Neuron (in vitro differentiated cells): ENCODE data around the gene BABAM1.
"Not testable (repeated sequence)": the region's sequence is repeated elsewhere in the genome, so short reads cannot be mapped to it uniquely, and the experiment has no call there.

Source experiments
- H2AFZ ChIP-seq: one replicate; pipeline ENCODE4 v1.6.1; 2013; ENCODE audit warnings: low read depth, mild to moderate bottlenecking, inconsistent platforms, low read length, moderate library complexity
- H3K27me3 ChIP-seq: one replicate; pipeline ENCODE4 v1.6.1; 2013; ENCODE audit warnings: low read length; ENCODE audit not compliant: insufficient read depth
- H3K36me3 ChIP-seq: one replicate; pipeline ENCODE4 v1.6.1; 2013; ENCODE audit warnings: low read length; ENCODE audit not compliant: insufficient read depth
- H3K4me1 ChIP-seq: one replicate; pipeline ENCODE4 v1.6.1; 2013; ENCODE audit warnings: low read length; ENCODE audit not compliant: insufficient read depth
- H3K4me3 ChIP-seq: 2 replicates; pipeline ENCODE4 v1.5.1; 2013; ENCODE audit warnings: mild to moderate bottlenecking, low read length, moderate library complexity
- H3K9me3 ChIP-seq: one replicate; pipeline ENCODE4 v1.6.1; 2013; ENCODE audit warnings: low read length

BABAM1 gene

GRCh38 chr19:17266589-17266974, 661 bp upstream of the BABAM1 start:
- no peaks in the 10 kb centered on the region for H3K27me3 ChIP-seq
- peak overlapping the region; percentile 66 for H2AFZ ChIP-seq
- H3K4me1 ChIP-seq = peaks cover 6% of the 10 kb centered on the region
- peaks cover 16% of the 10 kb centered on the region for H3K36me3 ChIP-seq
- no peaks in the 10 kb centered on the region for H3K9me3 ChIP-seq
- no peak overlapping the region for H3K4me3 ChIP-seq

GRCh38 chr19:17268754-17269153, 1.5 kb downstream of the BABAM1 start:
- Histone ChIP-seq H2AFZ (no peak overlapping the region), H3K4me3 (no peak overlapping the region), H3K36me3 (peaks cover 26% of the 10 kb centered on the region), H3K27me3 (no peaks in the 10 kb centered on the region), H3K4me1 (peaks cover 6% of the 10 kb centered on the region), H3K9me3 (no peaks in the 10 kb centered on the region)

- H2AFZ ChIP-seq, H3K27me3 ChIP-seq, H3K4me3 ChIP-seq, H3K9me3 ChIP-seq, H3K4me1 ChIP-seq: not testable (repeated sequence)
- peaks cover 47% of the 10 kb centered on the region for H3K36me3 ChIP-seq
These were observed 7.6 kb downstream of the BABAM1 start for GRCh38 chr19:17274892-17275291.

GRCh38 chr19:17275441-17276175, 8.4 kb downstream of the BABAM1 start:
- Histone ChIP-seq H3K4me3 (no peak overlapping the region), H2AFZ (no peak overlapping the region), H3K36me3 (peaks cover 43% of the 10 kb centered on the region), H3K9me3 (no peaks in the 10 kb centered on the region), H3K4me1 (no peaks in the 10 kb centered on the region), H3K27me3 (no peaks in the 10 kb centered on the region)

GRCh38 chr19:17279436-17279835, 12.2 kb downstream of the BABAM1 start:
- H3K4me1 ChIP-seq = no peaks in the 10 kb centered on the region
- H3K9me3 ChIP-seq = no peaks in the 10 kb centered on the region
- H3K36me3 ChIP-seq = peaks cover 20% of the 10 kb centered on the region
- H2AFZ ChIP-seq = no peak overlapping the region
- no peaks in the 10 kb centered on the region for H3K27me3 ChIP-seq
- no peak overlapping the region for H3K4me3 ChIP-seq

- H3K27me3 ChIP-seq = no peaks in the 10 kb centered on the region
- peaks cover 4% of the 10 kb centered on the region for H3K9me3 ChIP-seq
- H3K36me3 ChIP-seq = peaks cover 4% of the 10 kb centered on the region
- H3K4me3 ChIP-seq = peak within 1 kb of the TSS; percentile 7
- no peaks in the 10 kb centered on the region for H3K4me1 ChIP-seq
- H2AFZ ChIP-seq = no peak within 1 kb of the TSS
These were observed 14.4 kb downstream of the BABAM1 start, which contains the start of gene ANKLE1 for GRCh38 chr19:17281391-17282304. TSS of gene ANKLE1 (plus strand) at chr19:17281901. CDS start at chr19:17281921, 20 bp downstream.

- H2AFZ ChIP-seq = no peak overlapping the region
- H3K36me3 ChIP-seq = no peaks in the 10 kb centered on the region
- H3K4me1 ChIP-seq = no peaks in the 10 kb centered on the region
- peak overlapping the region; percentile 7 for H3K4me3 ChIP-seq
- H3K9me3 ChIP-seq = peaks cover 4% of the 10 kb centered on the region
- H3K27me3 ChIP-seq = no peaks in the 10 kb centered on the region
These were observed 15.4 kb downstream of the BABAM1 start for GRCh38 chr19:17282488-17283125.

- Histone ChIP-seq H3K27me3 (no peaks in the 10 kb centered on the region), H3K9me3 (peaks cover 4% of the 10 kb centered on the region), H3K36me3 (no peaks in the 10 kb centered on the region), H3K4me1 (no peaks in the 10 kb centered on the region), H3K4me3 (no peak overlapping the region), H2AFZ (no peak overlapping the region)
These were observed 16.3 kb downstream of the BABAM1 start for GRCh38 chr19:17283504-17283996.

- no peaks in the 10 kb centered on the region for H3K36me3 ChIP-seq
These were observed 18.3 kb downstream of the BABAM1 start for GRCh38 chr19:17285415-17286135.

GRCh38 chr19:17286263-17286662, 19.0 kb downstream of the BABAM1 start:
- Histone ChIP-seq H2AFZ (no peak overlapping the region), H3K36me3 (no peaks in the 10 kb centered on the region), H3K9me3 (peaks cover 4% of the 10 kb centered on the region), H3K27me3 (no peaks in the 10 kb centered on the region), H3K4me1 (no peaks in the 10 kb centered on the region), H3K4me3 (no peak overlapping the region)

More at GRCh38 chr19:17285415-17286135, 18.3 kb downstream of the BABAM1 start:
- peaks cover 4% of the 10 kb centered on the region for H3K9me3 ChIP-seq
- H3K4me1 ChIP-seq = no peaks in the 10 kb centered on the region
- no peak overlapping the region for H3K4me3 ChIP-seq
- H3K27me3 ChIP-seq = no peaks in the 10 kb centered on the region
- H2AFZ ChIP-seq = no peak overlapping the region

GRCh38 chr19:17286752-17287151, 19.5 kb downstream of the BABAM1 start:
- H3K4me1 ChIP-seq = no peaks in the 10 kb centered on the region
- peaks cover 4% of the 10 kb centered on the region for H3K9me3 ChIP-seq
- H3K4me3 ChIP-seq = no peak overlapping the region
- no peak overlapping the region for H2AFZ ChIP-seq
- H3K27me3 ChIP-seq = no peaks in the 10 kb centered on the region
- no peaks in the 10 kb centered on the region for H3K36me3 ChIP-seq

- H3K4me3 ChIP-seq = no peak overlapping the region
- peaks cover 7% of the 10 kb centered on the region for H3K9me3 ChIP-seq
- no peak overlapping the region for H2AFZ ChIP-seq
- no peaks in the 10 kb centered on the region for H3K36me3 ChIP-seq
- H3K27me3 ChIP-seq = no peaks in the 10 kb centered on the region
- H3K4me1 ChIP-seq = no peaks in the 10 kb centered on the region
These were observed 22.2 kb downstream of the BABAM1 start for GRCh38 chr19:17289489-17289888.
